ENCODE measurements around the gene ZFAND3.
A peak's percentile ranks its signal among the peaks of the same experiment; 100 is the strongest.

The ZFAND3 gene

DNA sequence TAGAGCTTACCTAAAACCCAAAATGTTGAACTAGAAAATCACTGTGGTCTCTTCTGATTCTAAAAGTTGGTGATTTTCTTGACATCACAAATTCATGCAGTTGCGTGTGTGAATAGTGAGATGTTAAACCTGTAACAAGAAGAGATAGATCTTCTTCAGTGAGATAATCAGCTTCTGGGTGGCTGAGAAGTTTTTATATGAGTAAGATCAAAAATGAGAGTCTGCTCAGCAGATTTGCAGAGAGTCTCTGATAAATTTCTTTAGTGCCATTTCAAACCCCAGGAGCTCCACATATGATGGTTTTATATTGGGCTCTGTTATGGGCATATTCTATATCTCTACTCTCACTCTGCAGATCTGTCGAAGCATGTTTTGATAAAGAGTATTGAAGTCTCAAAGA lies 185.4 kb downstream of the ZFAND3 start:
- no peak for DNase-seq (ENCODE audit: low spot score)

DNA sequence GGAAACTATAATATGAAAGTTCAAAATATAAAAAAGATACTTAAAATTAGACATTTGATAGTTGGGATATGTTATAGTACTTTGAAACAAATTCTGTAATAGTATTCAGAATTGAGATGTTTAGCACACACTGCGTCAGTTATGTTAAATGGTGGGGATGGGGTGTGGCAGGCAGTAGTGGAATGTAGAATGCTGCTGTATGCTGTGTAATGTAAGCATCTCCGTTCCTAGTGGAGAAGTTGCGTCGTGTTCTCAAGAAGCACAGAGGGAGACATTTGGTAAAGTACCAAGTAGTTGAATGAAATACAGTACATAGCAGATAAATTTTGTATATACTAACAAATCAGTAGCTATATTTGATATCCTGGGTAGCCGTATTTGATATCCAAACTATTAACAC lies 192.4 kb downstream of the ZFAND3 start:
- DNase-seq (ENCODE audit: low spot score), result no peak

DNA sequence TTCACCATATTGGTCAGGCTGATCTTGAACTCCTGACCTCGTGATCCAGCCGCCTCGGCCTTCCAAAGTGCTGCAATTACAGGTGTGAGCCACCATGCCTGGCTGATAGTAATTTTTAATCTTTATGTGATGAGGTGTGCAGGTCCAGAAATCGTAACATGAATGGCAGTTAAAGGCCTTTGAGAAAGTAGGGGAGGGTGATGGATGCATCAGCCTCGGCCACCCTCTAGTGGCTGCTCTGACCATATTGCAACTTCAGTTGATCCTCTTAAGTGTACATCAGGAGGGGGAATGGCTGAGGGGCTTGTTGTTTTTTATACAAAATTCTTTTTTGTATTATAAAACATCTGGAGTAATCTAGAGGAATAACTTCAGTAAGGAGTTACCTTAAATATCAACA lies 193.0 kb downstream of the ZFAND3 start:
- DNase-seq (ENCODE audit: low spot score), result peak; percentile 8

- no peak for DNase-seq (ENCODE audit: low spot score)
Observed at GRCh38 chr6:38015341-38015740, 195.8 kb downstream of the ZFAND3 start.

DNA sequence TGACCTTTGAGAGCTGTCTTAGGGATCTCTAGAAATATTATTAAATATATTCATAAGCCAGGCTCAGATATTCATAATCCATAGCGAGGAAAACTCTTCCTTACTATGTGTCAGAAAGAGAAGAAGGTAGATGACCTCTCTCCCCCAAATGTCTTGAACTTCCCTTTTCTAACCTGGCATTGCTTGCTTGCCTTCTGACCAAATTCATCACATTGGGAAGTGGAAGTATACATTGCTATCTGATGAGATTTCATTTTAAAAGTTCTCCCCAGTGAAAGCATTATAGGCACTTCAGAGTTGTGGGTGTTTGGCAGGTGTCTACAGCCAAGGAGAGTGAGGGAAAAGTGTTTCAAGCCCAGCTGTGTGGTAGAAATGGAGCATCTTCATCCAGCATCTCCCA lies 197.3 kb downstream of the ZFAND3 start:
- no peak for DNase-seq (ENCODE audit: low spot score)

DNA sequence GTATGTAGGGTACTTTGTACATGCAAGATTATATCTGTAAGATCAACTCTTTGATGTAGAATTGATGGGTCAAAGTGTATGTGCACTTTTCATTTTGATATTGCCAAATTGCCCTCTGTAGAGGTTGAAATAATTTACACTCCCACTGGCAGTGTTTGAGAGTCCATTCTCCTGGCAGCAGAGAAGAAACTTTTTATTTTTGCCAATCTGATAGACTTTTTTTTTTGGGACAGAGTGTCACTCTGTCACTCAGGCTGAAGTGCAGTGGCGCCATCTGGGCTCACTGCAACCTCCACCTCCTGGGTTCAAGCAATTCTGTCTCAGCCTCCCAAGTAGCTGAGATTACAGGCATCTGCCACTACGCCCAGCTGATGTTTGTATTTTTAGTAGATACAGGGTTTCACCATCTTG lies 199.2 kb downstream of the ZFAND3 start:
- no peak for DNase-seq (ENCODE audit: low spot score)

DNA sequence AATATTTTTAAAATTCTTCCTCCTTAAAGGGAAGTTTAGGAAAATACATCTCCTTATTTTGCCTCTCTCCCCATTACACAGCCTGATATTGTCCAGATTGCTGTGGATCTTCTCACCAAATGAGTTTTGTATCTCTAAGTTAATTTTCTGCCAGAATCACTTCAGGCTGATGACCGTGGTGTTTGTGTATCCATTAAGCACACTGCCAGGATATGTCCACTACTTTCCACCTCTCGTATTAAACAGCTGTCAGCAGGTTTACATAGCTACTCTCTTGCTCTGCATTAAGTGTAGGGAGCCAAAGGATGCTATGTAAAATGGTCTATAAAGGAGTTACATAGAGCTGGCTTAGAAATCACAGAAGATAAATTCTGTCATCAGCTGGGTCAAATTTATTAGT lies 201.1 kb downstream of the ZFAND3 start:
- no peak for DNase-seq (ENCODE audit: low spot score)

- DNase-seq (ENCODE audit: low spot score), result no peak
Observed at GRCh38 chr6:38021029-38021428, 201.5 kb downstream of the ZFAND3 start.

DNA sequence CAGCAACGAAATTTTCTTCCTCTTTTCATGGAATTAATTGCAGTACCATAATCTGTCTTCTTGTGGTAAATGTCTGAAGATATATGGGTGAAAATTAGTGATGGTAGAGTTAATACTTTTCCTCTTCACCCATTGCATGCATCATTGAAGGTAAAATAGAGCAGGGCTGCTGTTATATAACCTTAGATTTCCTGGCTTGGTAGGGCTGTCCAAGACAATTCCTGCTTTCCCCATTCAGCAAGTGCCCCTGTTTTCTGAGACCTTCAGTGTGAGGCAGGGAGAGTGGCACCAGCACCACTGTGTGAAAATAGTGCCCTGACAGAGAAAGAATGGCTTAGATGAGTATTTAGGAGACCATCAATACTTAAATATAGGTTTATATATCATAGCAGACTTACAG lies 202.0 kb downstream of the ZFAND3 start:
- no peak for DNase-seq (ENCODE audit: low spot score)

- DNase-seq (ENCODE audit: low spot score), result no peak
Observed at GRCh38 chr6:38022688-38023087, 203.2 kb downstream of the ZFAND3 start.

DNA sequence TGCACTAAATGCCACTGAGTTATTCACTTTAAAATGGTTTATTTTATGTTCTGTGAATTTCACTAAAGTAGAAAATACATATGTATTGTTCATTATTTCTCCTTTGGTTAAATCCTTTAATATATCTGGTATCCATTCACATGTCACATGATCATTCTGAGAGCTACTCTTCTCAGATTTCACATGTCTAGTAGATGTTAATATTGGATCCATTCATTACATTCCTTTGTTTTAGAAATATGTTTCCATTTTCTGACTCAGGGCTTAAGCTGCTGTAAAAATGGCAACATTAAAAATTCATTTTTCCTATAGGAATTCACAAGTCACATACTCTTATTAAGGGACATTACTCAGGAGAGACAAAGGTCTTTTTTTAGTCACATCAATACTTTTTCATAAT lies 205.4 kb downstream of the ZFAND3 start:
- no peak for DNase-seq (ENCODE audit: low spot score)

DNA sequence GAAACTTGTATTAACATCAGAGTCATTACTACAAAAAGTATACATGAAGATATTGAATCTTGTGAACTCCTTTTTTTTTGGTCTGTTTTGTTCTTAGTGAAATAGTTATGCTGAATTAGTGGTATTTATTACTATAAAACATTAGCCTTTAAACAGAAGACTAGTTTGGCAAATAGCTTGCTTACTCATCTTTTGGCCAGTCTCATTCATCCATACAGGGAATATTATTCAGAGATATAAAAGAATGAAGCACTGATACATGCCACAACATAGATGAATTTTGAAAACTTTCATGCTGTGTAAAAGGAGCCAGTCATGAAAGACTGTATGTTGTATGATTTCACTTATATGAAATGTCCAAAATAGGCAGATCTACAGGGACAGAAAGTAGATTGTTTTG lies 205.9 kb downstream of the ZFAND3 start:
- DNase-seq (ENCODE audit: low spot score), result no peak

DNA sequence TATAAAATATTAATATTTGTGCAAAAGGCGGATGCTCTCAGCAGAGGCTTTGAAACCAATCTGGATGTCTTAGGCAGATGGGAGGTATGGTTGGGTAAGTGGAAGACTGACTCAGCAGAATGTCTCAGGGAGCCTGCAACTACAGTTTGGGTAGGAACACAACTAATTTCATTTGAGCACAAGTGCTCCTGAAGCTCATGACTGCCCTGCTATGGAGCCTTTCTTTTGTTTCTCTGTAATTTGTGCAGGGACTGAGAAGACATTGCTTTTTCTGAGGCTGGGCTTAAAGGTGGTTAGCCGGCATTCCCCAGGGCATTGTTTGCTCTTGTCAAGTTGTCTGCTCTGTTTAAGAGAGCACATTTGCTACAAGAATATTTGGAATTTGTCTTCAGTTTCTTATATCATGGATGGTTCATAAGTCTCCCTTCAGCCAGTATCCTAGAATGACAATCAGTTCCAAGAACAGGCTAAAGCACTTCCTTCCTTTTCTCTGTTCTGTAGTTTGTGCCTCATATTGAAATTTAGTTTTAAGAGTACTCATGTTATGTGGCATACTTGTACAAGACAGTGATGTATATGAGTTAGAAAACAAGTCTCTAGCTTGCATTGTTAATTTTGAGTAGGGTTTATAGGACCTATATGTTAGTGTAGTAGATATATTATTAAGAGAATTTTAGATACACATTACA lies 208.3 kb downstream of the ZFAND3 start:
- DNase-seq (ENCODE audit: low spot score), result no peak

GRCh38 chr6:38030380-38030779 lies 210.9 kb downstream of the ZFAND3 start:
- no peak for DNase-seq (ENCODE audit: low spot score)

GRCh38 chr6:38032797-38033196 lies 213.3 kb downstream of the ZFAND3 start:
- no peak for DNase-seq (ENCODE audit: low spot score)

GRCh38 chr6:38033442-38033982 lies 214.0 kb downstream of the ZFAND3 start:
- DNase-seq (ENCODE audit: low spot score), result no peak

GRCh38 chr6:38034274-38034914 lies 214.9 kb downstream of the ZFAND3 start:
- no peak for DNase-seq (ENCODE audit: low spot score)

DNA sequence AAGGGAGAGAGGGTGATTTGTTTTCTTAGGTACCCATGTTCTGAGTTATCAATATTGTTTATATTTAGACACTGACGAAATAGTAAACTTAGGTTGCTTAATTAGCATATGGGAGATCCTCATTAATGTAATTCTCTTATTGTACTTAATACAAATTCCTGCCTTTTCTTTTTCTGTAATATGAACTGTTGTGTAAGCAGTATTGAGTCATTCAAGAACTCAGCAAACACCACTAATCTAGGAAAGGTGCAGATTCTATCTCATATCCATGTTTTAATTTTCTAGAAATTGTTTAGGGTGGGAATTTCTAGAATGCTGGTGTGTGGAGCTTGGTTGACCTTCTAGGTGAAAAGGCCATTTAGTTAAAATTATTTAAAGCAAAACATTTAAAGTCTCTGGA lies 216.0 kb downstream of the ZFAND3 start:
- DNase-seq (ENCODE audit: low spot score), result no peak

GRCh38 chr6:38039502-38039901 lies 220.0 kb downstream of the ZFAND3 start:
- no peak for DNase-seq (ENCODE audit: low spot score)

GRCh38 chr6:38040254-38040653 lies 220.7 kb downstream of the ZFAND3 start:
- no peak for DNase-seq (ENCODE audit: low spot score)

DNA sequence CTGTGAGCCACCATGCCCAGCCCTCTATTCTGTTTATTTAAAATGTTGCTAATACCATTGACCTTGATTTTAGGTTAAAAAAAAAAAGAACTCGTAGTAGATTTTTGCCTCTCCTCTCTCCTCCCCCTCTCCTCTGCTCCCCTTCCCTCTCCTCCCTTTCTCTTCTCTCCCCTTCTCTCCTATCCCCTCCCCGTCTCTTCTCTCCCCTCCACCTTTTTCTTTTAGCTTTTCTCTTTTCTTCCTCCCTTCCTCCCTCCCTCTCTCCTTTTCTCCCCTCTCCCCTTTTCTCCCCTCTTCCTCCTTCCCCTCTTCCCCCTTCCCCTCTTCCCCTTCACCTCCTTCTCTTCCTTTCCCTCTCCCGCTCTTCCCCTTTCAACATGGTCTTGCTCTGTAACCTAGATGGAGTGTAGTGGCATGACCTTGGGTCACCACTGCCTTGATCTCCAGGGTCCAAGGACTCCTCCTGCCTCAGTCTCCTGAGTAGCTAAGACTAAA lies 223.8 kb downstream of the ZFAND3 start:
- no peak for DNase-seq (ENCODE audit: low spot score)

GRCh38 chr6:38045701-38046305 lies 226.3 kb downstream of the ZFAND3 start:
- DNase-seq (ENCODE audit: low spot score), result no peak

- no peak for DNase-seq (ENCODE audit: low spot score)
Observed at GRCh38 chr6:38047562-38047961, 228.0 kb downstream of the ZFAND3 start.
